HL-60/S4 (cell line): Measurements from ENCODE around the gene ELAPOR1.

Experiments
- in situ Hi-C: fragments of 300-500 bp; cut with MboI; formaldehyde crosslinking; loops from 2 replicates; pipeline ENCODE4 v1.14.3; 2022; ENCODE audit warnings: low sequenced_read_pairs

Gene ELAPOR1

GRCh38 chr1:109095631-109096030 lies 18.3 kb upstream of the ELAPOR1 start:
- in situ Hi-C loops = no loop called here

- in situ Hi-C loops = no loop called here
Measured at GRCh38 chr1:109096120-109096519, 17.8 kb upstream of the ELAPOR1 start.

GRCh38 chr1:109099938-109100773 lies 13.8 kb upstream of the ELAPOR1 start:
- in situ Hi-C loops = loop anchor here (25.0 kb wide), 1 partner anchor 588 kb away; no protein-coding TSS in a partner anchor

GRCh38 chr1:109104364-109105151 lies 9.4 kb upstream of the ELAPOR1 start:
- in situ Hi-C loops = loop anchor here (25.0 kb wide), 1 partner anchor 592 kb away; no protein-coding TSS in a partner anchor

- in situ Hi-C loops = loop anchor here (25.0 kb wide), 1 partner anchor 594 kb away; no protein-coding TSS in a partner anchor
Measured at GRCh38 chr1:109105881-109106280, 8.0 kb upstream of the ELAPOR1 start.

- in situ Hi-C loops = loop anchor here (25.0 kb wide), 1 partner anchor 595 kb away; no protein-coding TSS in a partner anchor
Measured at GRCh38 chr1:109107785-109108184, 6.1 kb upstream of the ELAPOR1 start.

GRCh38 chr1:109109906-109110305 lies 4.0 kb upstream of the ELAPOR1 start:
- in situ Hi-C loops = loop anchor here (25.0 kb wide), 1 partner anchor 598 kb away; no protein-coding TSS in a partner anchor

- in situ Hi-C loops = loop anchor here (25.0 kb wide), 1 partner anchor 599 kb away; no protein-coding TSS in a partner anchor
Measured at GRCh38 chr1:109111386-109112055, 2.4 kb upstream of the ELAPOR1 start.

- in situ Hi-C loops = loop anchor here (25.0 kb wide), 1 partner anchor 600 kb away; no protein-coding TSS in a partner anchor
Measured at GRCh38 chr1:109112056-109112651, 1.8 kb upstream of the ELAPOR1 start.

GRCh38 chr1:109112652-109113285 lies 1.1 kb upstream of the ELAPOR1 start:
- in situ Hi-C loops = loop anchor here (25.0 kb wide), 1 partner anchor 600 kb away; no protein-coding TSS in a partner anchor

- in situ Hi-C loops = loop anchor here (25.0 kb wide), 1 partner anchor 602 kb away; no protein-coding TSS in a partner anchor
Measured at GRCh38 chr1:109114342-109114674, 393 bp downstream of the ELAPOR1 start.

GRCh38 chr1:109115685-109116084 lies 1.8 kb downstream of the ELAPOR1 start:
- in situ Hi-C loops = loop anchor here (25.0 kb wide), 1 partner anchor 603 kb away; no protein-coding TSS in a partner anchor

GRCh38 chr1:109116286-109116685 lies 2.4 kb downstream of the ELAPOR1 start:
- in situ Hi-C loops = loop anchor here (25.0 kb wide), 1 partner anchor 604 kb away; no protein-coding TSS in a partner anchor

GRCh38 chr1:109118089-109118488 lies 4.2 kb downstream of the ELAPOR1 start:
- in situ Hi-C loops = loop anchor here (25.0 kb wide), 1 partner anchor 606 kb away; no protein-coding TSS in a partner anchor

- in situ Hi-C loops = loop anchor here (25.0 kb wide), 1 partner anchor 608 kb away; no protein-coding TSS in a partner anchor
Measured at GRCh38 chr1:109120356-109120755, 6.4 kb downstream of the ELAPOR1 start.

GRCh38 chr1:109131059-109131458 lies 17.1 kb downstream of the ELAPOR1 start:
- in situ Hi-C loops = no loop called here

GRCh38 chr1:109131800-109132199 lies 17.9 kb downstream of the ELAPOR1 start:
- in situ Hi-C loops = no loop called here

GRCh38 chr1:109133002-109133706 lies 19.2 kb downstream of the ELAPOR1 start:
- in situ Hi-C loops = no loop called here

- in situ Hi-C loops = no loop called here
Measured at GRCh38 chr1:109133815-109134214, 19.9 kb downstream of the ELAPOR1 start.
